Skeletal muscle satellite cell (primary cell): ENCODE data around the gene NSMCE1.
A peak's percentile ranks its signal among the peaks of the same experiment; 100 is the strongest.
"Not testable (repeated sequence)": the region's sequence is repeated elsewhere in the genome, so short reads cannot be mapped to it uniquely, and the experiment has no call there.

Experiments
- H3K27me3 ChIP-seq: 2 replicates; pipeline ENCODE4 v1.7.0; 2013; ENCODE audit warnings: low read length; ENCODE audit not compliant: control insufficient read depth, insufficient read depth
- H3K36me3 ChIP-seq: 2 replicates; pipeline ENCODE4 v1.7.0; 2013; ENCODE audit warnings: mild to moderate bottlenecking, control low read depth, low read length; ENCODE audit not compliant: insufficient read depth
- H3K4me1 ChIP-seq: 2 replicates; pipeline ENCODE4 v1.7.0; 2013; ENCODE audit warnings: low read length; ENCODE audit not compliant: control insufficient read depth, insufficient read depth
- H3K4me2 ChIP-seq: 2 replicates; pipeline ENCODE4 v1.7.0; 2013; ENCODE audit warnings: mild to moderate bottlenecking, low read length
- H3K4me3 ChIP-seq: 2 replicates; pipeline ENCODE4 v1.7.0; 2013; ENCODE audit warnings: low read length
- H3K9ac ChIP-seq: 2 replicates; pipeline ENCODE4 v1.7.0; 2013; ENCODE audit warnings: mild to moderate bottlenecking, low read depth, low read length, moderate library complexity
- H3K9me3 ChIP-seq: replicated peaks from 2 replicates; pipeline ENCODE4 v1.7.0; 2013; ENCODE audit warnings: mild to moderate bottlenecking, control low read depth, low read length

The NSMCE1 gene

GRCh38 chr16:27217256-27217655, 51.3 kb downstream of the NSMCE1 start:
- Histone ChIP-seq H3K36me3 (no peaks in the 10 kb centered on the region), H3K9ac (peak overlapping the region; percentile 53)

DNA sequence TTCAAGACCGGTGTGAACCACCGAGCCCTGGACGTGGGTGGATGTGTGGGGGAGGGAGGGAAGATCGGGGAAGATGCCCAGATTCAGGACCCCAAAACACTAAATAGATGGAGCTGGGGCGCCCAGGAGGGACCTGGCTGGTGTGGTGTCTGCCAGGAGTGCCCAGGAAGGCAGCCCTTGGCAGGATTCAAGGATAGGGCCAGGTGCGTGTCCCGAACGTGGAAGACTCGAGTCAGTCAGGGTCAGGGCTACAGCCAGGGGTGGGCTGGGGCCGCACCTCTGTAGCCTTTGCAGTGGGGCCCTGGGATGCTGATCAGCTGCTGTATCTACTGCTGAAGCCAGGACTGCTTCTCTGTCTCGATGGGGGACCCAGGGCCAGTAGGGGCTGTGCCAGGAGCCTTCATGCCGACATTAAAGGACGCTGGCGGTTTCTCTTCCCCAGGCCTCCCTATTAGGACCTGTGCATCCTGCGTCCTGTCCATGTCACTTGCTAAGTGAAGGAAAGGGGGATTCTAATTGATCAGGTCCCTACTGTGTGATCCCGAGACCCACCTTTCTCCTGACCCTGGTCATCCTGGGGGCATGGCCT, 52.2 kb downstream of the NSMCE1 start:
- no peak overlapping the region for H3K4me2 ChIP-seq
- no peak overlapping the region for H3K4me3 ChIP-seq
- peaks cover 12% of the 10 kb centered on the region for H3K4me1 ChIP-seq
- no peaks in the 10 kb centered on the region for H3K27me3 ChIP-seq
- no peaks in the 10 kb centered on the region for H3K36me3 ChIP-seq
- H3K9me3 ChIP-seq: no peaks in the 10 kb centered on the region
- peak overlapping the region; percentile 10 for H3K9ac ChIP-seq

More at GRCh38 chr16:27217256-27217655, 51.3 kb downstream of the NSMCE1 start:
- no peaks in the 10 kb centered on the region for H3K27me3 ChIP-seq
- peak overlapping the region; percentile 69 for H3K4me2 ChIP-seq
- peaks cover 20% of the 10 kb centered on the region for H3K4me1 ChIP-seq
- H3K9me3 ChIP-seq: no peaks in the 10 kb centered on the region
- peak overlapping the region; percentile 40 for H3K4me3 ChIP-seq

GRCh38 chr16:27215660-27216059, 52.9 kb downstream of the NSMCE1 start:
- no peaks in the 10 kb centered on the region for H3K9me3 ChIP-seq
- H3K4me1 ChIP-seq: peaks cover 12% of the 10 kb centered on the region
- no peak overlapping the region for H3K9ac ChIP-seq
- H3K36me3 ChIP-seq: no peaks in the 10 kb centered on the region
- no peak overlapping the region for H3K4me2 ChIP-seq
- H3K4me3 ChIP-seq: no peak overlapping the region
- no peaks in the 10 kb centered on the region for H3K27me3 ChIP-seq

- no peaks in the 10 kb centered on the region for H3K9me3 ChIP-seq
Observed at GRCh38 chr16:27214084-27214961, 54.2 kb downstream of the NSMCE1 start.

GRCh38 chr16:27211026-27211425, 57.5 kb downstream of the NSMCE1 start:
- H3K4me1 ChIP-seq: no peaks in the 10 kb centered on the region
- no peak overlapping the region for H3K4me2 ChIP-seq
- H3K36me3 ChIP-seq: no peaks in the 10 kb centered on the region
- H3K9ac ChIP-seq: no peak overlapping the region
- no peak overlapping the region for H3K4me3 ChIP-seq
- no peaks in the 10 kb centered on the region for H3K9me3 ChIP-seq
- H3K27me3 ChIP-seq: no peaks in the 10 kb centered on the region

More at GRCh38 chr16:27214084-27214961, 54.2 kb downstream of the NSMCE1 start:
- Histone ChIP-seq H3K4me2 (no peak overlapping the region), H3K4me1 (peaks cover 12% of the 10 kb centered on the region), H3K9ac (no peak overlapping the region), H3K27me3 (no peaks in the 10 kb centered on the region), H3K4me3 (no peak overlapping the region), H3K36me3 (no peaks in the 10 kb centered on the region)

- H3K36me3 ChIP-seq: no peaks in the 10 kb centered on the region
- no peak overlapping the region for H3K9ac ChIP-seq
- no peaks in the 10 kb centered on the region for H3K27me3 ChIP-seq
- H3K4me3 ChIP-seq: no peak overlapping the region
- no peaks in the 10 kb centered on the region for H3K9me3 ChIP-seq
- H3K4me2 ChIP-seq: no peak overlapping the region
- no peaks in the 10 kb centered on the region for H3K4me1 ChIP-seq
Observed at GRCh38 chr16:27210174-27210573, 58.4 kb downstream of the NSMCE1 start.

DNA sequence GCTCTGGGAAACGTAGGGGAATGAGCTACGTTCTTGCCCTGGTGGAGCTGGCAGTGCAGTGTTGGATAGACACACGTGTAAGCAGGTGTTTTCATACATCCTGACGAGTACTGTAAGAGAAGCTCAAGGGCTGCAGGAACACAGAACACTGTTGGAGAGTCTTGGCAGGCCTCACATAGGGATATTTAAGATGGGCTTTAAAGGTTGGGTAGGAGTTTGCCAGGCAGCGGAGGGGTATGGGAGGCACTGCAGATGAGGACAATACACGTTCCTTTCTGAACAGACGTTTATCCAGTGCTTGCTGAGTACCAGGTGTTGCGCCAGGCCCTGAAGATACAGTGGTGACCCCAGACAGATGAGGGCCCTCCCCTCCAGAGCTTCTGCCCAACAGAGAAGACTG, 59.0 kb downstream of the NSMCE1 start:
- Histone ChIP-seq H3K4me3 (no peak overlapping the region), H3K9ac (no peak overlapping the region), H3K9me3 (no peaks in the 10 kb centered on the region), H3K4me1 (peaks cover 1% of the 10 kb centered on the region), H3K27me3 (no peaks in the 10 kb centered on the region), H3K4me2 (no peak overlapping the region), H3K36me3 (no peaks in the 10 kb centered on the region)

- Histone ChIP-seq H3K4me1 (peaks cover 7% of the 10 kb centered on the region), H3K9ac (no peak overlapping the region), H3K9me3 (no peaks in the 10 kb centered on the region), H3K4me3 (no peak overlapping the region), H3K27me3 (no peaks in the 10 kb centered on the region), H3K4me2 (no peak overlapping the region), H3K36me3 (no peaks in the 10 kb centered on the region)
Observed at GRCh38 chr16:27208796-27209195, 59.8 kb downstream of the NSMCE1 start.

DNA sequence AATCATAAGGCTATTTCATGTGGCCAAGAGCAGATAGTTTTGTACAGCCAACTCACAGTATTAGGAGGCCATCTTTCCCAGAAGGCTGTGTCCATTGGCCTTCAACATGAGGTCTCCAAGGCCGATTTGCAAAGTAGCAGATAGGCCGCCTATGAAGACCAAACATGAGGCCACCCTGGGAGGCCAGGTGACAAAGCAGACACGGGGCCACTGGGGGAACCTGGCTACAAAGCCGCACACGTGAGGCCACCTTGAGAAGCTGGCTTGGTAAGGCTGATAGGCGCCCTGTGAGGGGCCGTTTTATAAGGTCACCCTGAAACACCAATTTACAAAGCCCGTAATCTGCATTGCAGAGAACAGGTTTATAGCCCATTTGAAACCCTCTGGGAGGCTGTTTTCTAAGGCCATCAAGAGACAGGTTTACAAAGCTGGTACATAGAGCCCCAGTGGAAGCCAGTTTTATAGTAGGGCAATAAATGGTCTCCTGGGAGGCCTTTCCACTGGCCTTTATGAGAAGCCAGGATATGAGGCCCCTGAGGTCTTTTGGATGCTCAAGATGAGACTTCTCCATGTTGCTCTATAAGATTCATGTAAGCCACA, 60.4 kb downstream of the NSMCE1 start:
- Histone ChIP-seq H3K36me3 (no peaks in the 10 kb centered on the region), H3K27me3 (no peaks in the 10 kb centered on the region), H3K4me2 (no peak overlapping the region), H3K9me3 (no peaks in the 10 kb centered on the region), H3K4me1 (peaks cover 7% of the 10 kb centered on the region), H3K4me3 (no peak overlapping the region), H3K9ac (no peak overlapping the region)

DNA sequence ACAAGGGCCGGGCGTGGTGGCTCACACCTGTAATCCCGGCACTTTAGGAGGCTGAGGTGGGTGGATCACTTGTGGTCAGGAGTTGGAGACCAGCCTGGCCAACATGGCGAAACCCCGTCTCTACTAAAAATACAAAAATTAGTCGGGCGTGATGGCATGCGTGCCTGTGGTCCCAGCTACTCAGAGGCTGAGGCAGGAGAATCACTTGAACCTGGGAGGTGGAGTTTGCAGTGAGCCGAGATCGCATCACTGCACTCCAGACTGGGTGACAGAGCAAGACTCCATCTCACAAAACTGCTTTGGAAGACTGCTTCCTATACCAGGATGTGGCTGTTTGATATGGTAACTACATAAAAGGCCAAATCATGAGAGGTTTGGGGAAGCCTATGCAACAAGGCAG, 61.5 kb downstream of the NSMCE1 start:
- peaks cover 11% of the 10 kb centered on the region for H3K4me1 ChIP-seq
- not testable (repeated sequence) for H3K9ac ChIP-seq, H3K4me2 ChIP-seq, H3K4me3 ChIP-seq, H3K9me3 ChIP-seq, H3K36me3 ChIP-seq, H3K27me3 ChIP-seq

- H3K36me3 ChIP-seq: no peaks in the 10 kb centered on the region
- peaks cover 11% of the 10 kb centered on the region for H3K4me1 ChIP-seq
- H3K4me3 ChIP-seq: no peak overlapping the region
- no peak overlapping the region for H3K4me2 ChIP-seq
- H3K27me3 ChIP-seq: no peaks in the 10 kb centered on the region
- no peak overlapping the region for H3K9ac ChIP-seq
- H3K9me3 ChIP-seq: no peaks in the 10 kb centered on the region
Observed at GRCh38 chr16:27205423-27206065, 63.0 kb downstream of the NSMCE1 start.
